Caco-2 (cell line): Measurements from ENCODE around the gene PIBF1. TPM values are rescaled to one million over a fixed set of nuclear protein-coding genes. Genes with fewer than 3 reads are reported as not detected.

ENCODE experiments used
- BruUV-seq: library from RNA; stranded (reverse); fragments of 400-500 nt; replicated peaks from 2 replicates; lab custom pipeline; 2021; lab: Mats Ljungman, UMichigan
- CTCF ChIA-PET: fragments of 300-600 bp; sonication (Branson Sonifier 250); formaldehyde crosslinking; loops from one replicate; lab custom pipeline; 2022; ENCODE audit warnings: antibody characterized with exemption; lab: Charles Lee
- POLR2A ChIA-PET: fragments of 300-600 bp; sonication (Branson Sonifier 250); formaldehyde crosslinking; loops from one replicate; lab custom pipeline; 2022; ENCODE audit warnings: antibody characterized with exemption; lab: Charles Lee
- DNase-seq, 2 experiments: peaks; one replicate each; pipeline versions ENCODE4 v3.0.0 to v3.0.0-alpha.2; 2020 to 2022
- H3K27me3 ChIP-seq: replicated peaks from 2 replicates; pipeline ENCODE4 v1.6.0; 2011; ENCODE audit warnings: low read length; ENCODE audit not compliant: control insufficient read depth, insufficient read depth
- H3K36me3 ChIP-seq: 2 replicates; pipeline ENCODE4 v1.5.1; 2011; ENCODE audit warnings: low read length; ENCODE audit not compliant: control insufficient read depth, insufficient read depth
- H3K4me1 ChIP-seq: fragments of 250-450 bp; sonication (Bioruptor Pico); 2 replicates; pipeline ENCODE4 v1.5.1; 2020; ENCODE audit warnings: mild to moderate bottlenecking
- H3K4me3 ChIP-seq: 2 replicates; pipeline ENCODE4 v1.5.1; 2011; ENCODE audit warnings: low read depth, mild to moderate bottlenecking, control low read depth, low read length
- H3K9me3 ChIP-seq: fragments of 250-450 bp; sonication (Bioruptor Pico); 2 replicates; pipeline ENCODE4 v1.5.1; 2020; ENCODE audit warnings: mild to moderate bottlenecking, moderate library complexity
- H3K27ac Mint-ChIP-seq: one replicate; pipeline ENCODE4 v1.8.0; 2022; ENCODE audit warnings: mixed read lengths; ENCODE audit not compliant: unreplicated experiment
- H3K27me3 Mint-ChIP-seq: one replicate; pipeline ENCODE4 v1.8.0; 2022; ENCODE audit warnings: mixed read lengths; ENCODE audit not compliant: insufficient read depth, unreplicated experiment
- H3K36me3 Mint-ChIP-seq: one replicate; pipeline ENCODE4 v1.8.0; 2022; ENCODE audit warnings: mild to moderate bottlenecking, mixed read lengths; ENCODE audit not compliant: insufficient read depth, unreplicated experiment
- H3K4me1 Mint-ChIP-seq: one replicate; pipeline ENCODE4 v1.8.0; 2022; ENCODE audit warnings: low read depth, mixed read lengths; ENCODE audit not compliant: unreplicated experiment
- H3K4me3 Mint-ChIP-seq: one replicate; pipeline ENCODE4 v1.8.0; 2022; ENCODE audit warnings: mild to moderate bottlenecking, moderate library complexity, mixed read lengths; ENCODE audit not compliant: unreplicated experiment
- H3K9me3 Mint-ChIP-seq: one replicate; pipeline ENCODE4 v1.8.0; 2022; ENCODE audit warnings: mixed read lengths; ENCODE audit not compliant: unreplicated experiment
- intact Hi-C: fragments of 100-400 bp; cut with micrococcal nuclease; formaldehyde crosslinking; loops from one replicate; pipeline ENCODE4 v1.10.0; 2022; ENCODE audit not compliant: unreplicated experiment
- total RNA-seq: library from RNA; stranded (reverse); gene quantifications from 2 replicates; pipeline ENCODE4 v1.2.3, GENCODE V29; 2022
- TF ChIP-seq, protein P1 (sequence below), 2 experiments: fragments of 200-600 bp in 1 of 2; IDR thresholded peaks; 1 replicate in 1 of 2; 2 replicates in 1 of 2; pipeline versions ENCODE4 v1.5.1 to v1.8.0; 2011 to 2022; ENCODE audit warnings: antibody characterized with exemption in 1 of 2, control low read depth in 1 of 2, inconsistent platforms in 1 of 2, low read depth in 1 of 2, low read length in 1 of 2, mild to moderate bottlenecking in 1 of 2, moderate library complexity in 1 of 2; ENCODE audit not compliant: insufficient read depth in 1 of 2, severe bottlenecking in 1 of 2, unreplicated experiment in 1 of 2

PIBF1 gene
- total RNA-seq, 1 experiment from 2014 or later: 13.4 TPM

DNA sequence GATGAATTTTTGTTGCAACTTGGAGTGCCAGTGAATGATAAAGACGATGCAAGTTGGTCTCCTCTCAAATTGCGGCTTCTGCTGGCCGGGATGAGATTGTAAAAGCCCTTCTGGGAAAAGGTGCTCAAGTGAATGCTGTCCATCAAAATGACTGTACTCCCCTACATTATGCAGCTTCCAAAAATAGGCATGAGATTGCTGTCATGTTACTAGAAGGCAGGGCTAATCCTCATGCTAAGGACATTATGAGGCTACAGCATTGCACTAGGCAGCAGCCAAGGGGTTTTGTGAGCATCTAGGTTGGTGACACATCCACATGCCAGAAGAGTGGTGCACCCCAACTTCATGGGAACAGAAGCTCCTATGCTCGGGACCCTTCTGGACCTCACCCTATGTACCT, 254.6 kb downstream of the PIBF1 start:
- POLR2A ChIA-PET: interaction anchor here (0.6 kb wide), 1 partner anchor 23 kb away, joined by 5 read pairs; no protein-coding TSS in a partner anchor
- H3K27me3 Mint-ChIP-seq: no peaks in the 10 kb centered on the region
- H3K9me3 ChIP-seq: no peaks in the 10 kb centered on the region

DNA sequence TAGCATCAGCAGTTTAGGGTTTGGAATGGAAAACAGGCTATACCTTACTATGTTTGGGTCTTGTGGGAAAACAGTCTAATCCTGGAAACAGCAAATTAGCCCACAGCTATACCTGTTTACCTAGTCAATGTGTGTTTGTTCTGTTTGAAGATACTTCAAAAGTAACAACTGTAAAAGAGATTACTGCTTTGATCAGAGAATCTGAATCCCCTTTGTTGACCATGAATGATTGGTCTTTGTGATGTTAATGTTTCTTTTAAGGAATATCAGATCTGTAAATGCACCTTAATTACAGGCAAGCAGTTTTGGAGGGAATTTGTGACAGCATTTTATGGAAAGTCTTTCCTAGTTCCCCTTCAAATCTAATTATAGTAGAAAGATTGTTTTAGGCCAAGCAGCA, 256.1 kb downstream of the PIBF1 start:
- Histone ChIP-seq H3K36me3 (no peaks in the 10 kb centered on the region), H3K4me1 (peaks cover 63% of the 10 kb centered on the region), H3K9me3 (no peaks in the 10 kb centered on the region), H3K27me3 (no peaks in the 10 kb centered on the region), H3K4me3 (no peak overlapping the region)
- intact Hi-C loops: no loop called here
- Mint-ChIP-seq H3K4me3 (no peak overlapping the region), H3K9me3 (no peaks in the 10 kb centered on the region), H3K36me3 (peaks cover 13% of the 10 kb centered on the region), H3K4me1 (peaks cover 42% of the 10 kb centered on the region), H3K27me3 (no peaks in the 10 kb centered on the region), H3K27ac (no peak overlapping the region)
- no TSS peak for BruUV-seq
- CTCF ChIA-PET: no interaction called here
- POLR2A ChIA-PET: interaction anchor here (0.6 kb wide), 1 partner anchor 647 kb away, joined by 3 read pairs; no protein-coding TSS in a partner anchor
- TF ChIP-seq, protein P1, sequence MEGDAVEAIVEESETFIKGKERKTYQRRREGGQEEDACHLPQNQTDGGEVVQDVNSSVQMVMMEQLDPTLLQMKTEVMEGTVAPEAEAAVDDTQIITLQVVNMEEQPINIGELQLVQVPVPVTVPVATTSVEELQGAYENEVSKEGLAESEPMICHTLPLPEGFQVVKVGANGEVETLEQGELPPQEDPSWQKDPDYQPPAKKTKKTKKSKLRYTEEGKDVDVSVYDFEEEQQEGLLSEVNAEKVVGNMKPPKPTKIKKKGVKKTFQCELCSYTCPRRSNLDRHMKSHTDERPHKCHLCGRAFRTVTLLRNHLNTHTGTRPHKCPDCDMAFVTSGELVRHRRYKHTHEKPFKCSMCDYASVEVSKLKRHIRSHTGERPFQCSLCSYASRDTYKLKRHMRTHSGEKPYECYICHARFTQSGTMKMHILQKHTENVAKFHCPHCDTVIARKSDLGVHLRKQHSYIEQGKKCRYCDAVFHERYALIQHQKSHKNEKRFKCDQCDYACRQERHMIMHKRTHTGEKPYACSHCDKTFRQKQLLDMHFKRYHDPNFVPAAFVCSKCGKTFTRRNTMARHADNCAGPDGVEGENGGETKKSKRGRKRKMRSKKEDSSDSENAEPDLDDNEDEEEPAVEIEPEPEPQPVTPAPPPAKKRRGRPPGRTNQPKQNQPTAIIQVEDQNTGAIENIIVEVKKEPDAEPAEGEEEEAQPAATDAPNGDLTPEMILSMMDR (IDR thresholded peaks at IDR 0.05; ENCODE audit: insufficient read depth in 1 of 2, low read depth in 1 of 2, low read length in 1 of 2, severe bottlenecking in 1 of 2, unreplicated experiment in 1 of 2): no peak
- DNase-seq: no peak

More for the DNA sequence above, 254.6 kb downstream of the PIBF1 start:
- Mint-ChIP-seq H3K4me3 (no peak overlapping the region), H3K36me3 (peaks cover 13% of the 10 kb centered on the region), H3K9me3 (no peaks in the 10 kb centered on the region), H3K4me1 (peaks cover 46% of the 10 kb centered on the region), H3K27ac (no peak overlapping the region)
- no TSS peak for BruUV-seq
- no peak overlapping the region for H3K4me3 ChIP-seq
- no peaks in the 10 kb centered on the region for H3K27me3 ChIP-seq
- peaks cover 64% of the 10 kb centered on the region for H3K4me1 ChIP-seq
- no peak for DNase-seq
- TF ChIP-seq, protein P1 (IDR thresholded peaks at IDR 0.05; ENCODE audit: insufficient read depth in 1 of 2, low read depth in 1 of 2, low read length in 1 of 2, severe bottlenecking in 1 of 2, unreplicated experiment in 1 of 2): no peak
- no peaks in the 10 kb centered on the region for H3K36me3 ChIP-seq
- CTCF ChIA-PET: no interaction called here
- intact Hi-C loops: no loop called here

DNA sequence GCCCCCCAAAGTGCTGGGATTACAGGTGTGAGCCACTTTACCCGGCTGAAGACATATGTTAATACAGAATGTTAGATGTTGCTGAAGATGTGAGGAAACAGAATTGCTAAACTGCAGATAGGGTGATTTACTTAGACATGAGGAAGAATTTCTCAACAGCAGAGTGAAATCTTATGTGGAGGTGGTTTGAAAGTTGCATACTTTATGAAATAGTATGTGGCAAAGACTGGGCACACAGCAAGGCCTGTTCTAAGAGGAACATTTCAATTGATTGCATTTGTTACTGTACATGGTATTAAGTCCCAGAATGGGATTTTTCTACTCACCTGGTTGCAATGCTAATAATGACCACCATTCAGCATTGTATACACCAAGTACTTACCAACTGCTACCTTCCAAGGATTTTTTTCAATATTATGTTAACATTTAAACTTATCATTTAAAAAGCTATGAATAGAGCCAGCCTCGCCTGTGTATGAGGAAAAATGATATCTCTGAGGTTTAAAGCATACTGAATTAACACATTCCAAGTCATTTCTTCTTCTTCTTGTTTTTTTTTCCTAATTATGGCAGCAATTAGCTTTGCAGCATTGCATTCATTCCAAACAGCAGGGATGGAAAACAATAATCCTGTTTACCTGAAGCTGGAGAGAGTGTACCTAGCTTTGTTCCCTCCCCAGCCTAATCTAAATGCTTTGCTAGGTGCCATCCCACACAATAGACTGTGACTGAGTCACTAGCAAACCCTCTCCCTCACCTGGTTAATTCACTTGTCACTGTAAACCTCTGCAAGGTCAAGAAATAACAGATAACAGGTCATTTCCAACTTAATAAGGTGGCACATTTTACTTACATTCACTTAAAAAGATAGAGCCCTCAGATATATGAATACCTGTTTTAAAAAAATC, 257.5 kb downstream of the PIBF1 start:
- TF ChIP-seq, protein P1 (IDR thresholded peaks at IDR 0.05; ENCODE audit: insufficient read depth in 1 of 2, low read depth in 1 of 2, low read length in 1 of 2, severe bottlenecking in 1 of 2, unreplicated experiment in 1 of 2): peak; percentile 4 to 18
- no peaks in the 10 kb centered on the region for H3K9me3 Mint-ChIP-seq
- POLR2A ChIA-PET: interaction anchor here (0.6 to 1.1 kb wide), 2 partner anchors 19 to 79 kb away, joined by 3 read pairs; partner anchors contain the start of gene KLF5
- peak overlapping the region; percentile 38 for H3K4me3 Mint-ChIP-seq
- Histone ChIP-seq H3K27me3 (no peaks in the 10 kb centered on the region), H3K4me3 (no peak overlapping the region), H3K9me3 (no peaks in the 10 kb centered on the region), H3K4me1 (peaks cover 57% of the 10 kb centered on the region), H3K36me3 (no peaks in the 10 kb centered on the region)
- BruUV-seq: no TSS peak
- no peaks in the 10 kb centered on the region for H3K27me3 Mint-ChIP-seq
- H3K36me3 Mint-ChIP-seq: peaks cover 13% of the 10 kb centered on the region
- peak overlapping the region; percentile 45 for H3K27ac Mint-ChIP-seq
- CTCF ChIA-PET: interaction anchor here (0.9 to 1.6 kb wide), 2 partner anchors 200 kb away, joined by 3 to 5 read pairs; no protein-coding TSS in a partner anchor
- intact Hi-C loops: loop anchor here (2.0 kb wide), 1 partner anchor 33 kb away; no protein-coding TSS in a partner anchor
- peaks cover 36% of the 10 kb centered on the region for H3K4me1 Mint-ChIP-seq
- DNase-seq: no peak
